HCT116 (cell line): Measurements from ENCODE around the gene PLA2G2A. TPM values are rescaled to one million over a fixed set of nuclear protein-coding genes. Genes with fewer than 3 reads are reported as not detected.

ENCODE experiments used
- ATAC-seq: fragments of 200-7000 bp; cut with Tn5 transposase; 2 replicates; pipeline ENCODE4 v1.9.1; 2020; ENCODE audit warnings: mild to moderate bottlenecking, moderate library complexity
- BruUV-seq: library from RNA; stranded (reverse); fragments of 400-500 nt; replicated peaks from 2 replicates; lab custom pipeline; 2021; lab: Mats Ljungman, UMichigan
- CTCF ChIA-PET: fragments of 300-600 bp; sonication (Branson Sonifier 250); formaldehyde crosslinking; loops from one replicate; lab custom pipeline; 2021; ENCODE audit warnings: antibody characterized with exemption; lab: Charles Lee
- POLR2A ChIA-PET: fragments of 300-600, 350-600 bp; sonication (Branson Sonifier 250); formaldehyde crosslinking; loops from one replicate; lab custom pipeline; 2021; ENCODE audit warnings: antibody characterized with exemption; lab: Charles Lee
- RAD21 ChIA-PET, 2 experiments: fragments of 300-600 bp; sonication (Branson Sonifier 250); formaldehyde crosslinking; loops; one replicate each; lab custom pipeline; 2023; ENCODE audit warnings: low total read pairs in 2 of 2; ENCODE audit not compliant: uncharacterized antibody in 2 of 2, unreplicated experiment in 2 of 2, low non-redundant PET in 1 of 2; lab: Charles Lee
- DNase-seq: peaks from one replicate; pipeline ENCODE4 v3.0.0-alpha.2; 2010; ENCODE audit warnings: low read depth, low spot score
- H2AFZ ChIP-seq: fragments of 200-600 bp; shearing (Covaris generic), sonication (generic); 2 replicates; pipeline ENCODE4 v1.6.1; 2017; ENCODE audit warnings: low read depth, mixed run types, mixed read lengths, antibody characterized with exemption, low read length; ENCODE audit not compliant: poor library complexity, severe bottlenecking
- H3K27ac ChIP-seq: 2 replicates; pipeline ENCODE4 v1.5.1; 2012; ENCODE audit warnings: low read depth, low read length
- H3K27me3 ChIP-seq: fragments of 200-600 bp; sonication (generic); 2 replicates; pipeline ENCODE4 v1.6.1; 2016; ENCODE audit warnings: mixed run types, low read length, mixed read lengths; ENCODE audit not compliant: insufficient read depth
- H3K36me3 ChIP-seq, 2 experiments: fragments of 200-500 bp in 1 of 2; fragments of 200-600 bp in 1 of 2; sonication (Bioruptor generic) in 1 of 2; sonication (generic) in 1 of 2; 2 replicates each; pipeline versions ENCODE4 v1.5.1 to v1.6.1; 2014 to 2016; ENCODE audit warnings: low read length in 2 of 2, inconsistent platforms in 1 of 2, mixed read lengths in 1 of 2, mixed run types in 1 of 2; ENCODE audit not compliant: insufficient read depth in 2 of 2, control insufficient read depth in 1 of 2
- H3K4me1 ChIP-seq, 2 experiments: fragments of 200-600 bp in 1 of 2; sonication (generic) in 1 of 2; 2 replicates each; pipeline versions ENCODE4 v1.5.1 to v1.6.1; 2012 to 2017; ENCODE audit warnings: low read length in 2 of 2, inconsistent platforms in 1 of 2, mild to moderate bottlenecking in 1 of 2, mixed read lengths in 1 of 2, mixed run types in 1 of 2, moderate library complexity in 1 of 2; ENCODE audit not compliant: insufficient read depth in 2 of 2, control insufficient read depth in 1 of 2
- H3K4me2 ChIP-seq: fragments of 200-600 bp; sonication (generic); 2 replicates; pipeline ENCODE4 v1.6.1; 2017; ENCODE audit warnings: mixed run types, low read length, mixed read lengths
- H3K4me3 ChIP-seq, 2 experiments: fragments of 200-600 bp in 1 of 2; sonication (generic) in 1 of 2; replicated peaks in 1 of 2; 2 replicates each; pipeline ENCODE4 v1.5.1; 2011 to 2016; ENCODE audit warnings: low read length in 2 of 2, control low read depth in 1 of 2, low read depth in 1 of 2, mild to moderate bottlenecking in 1 of 2, mixed read lengths in 1 of 2, mixed run types in 1 of 2
- H3K79me2 ChIP-seq: fragments of 200-600 bp; sonication (generic); 2 replicates; pipeline ENCODE4 v1.6.1; 2017; ENCODE audit warnings: mild to moderate bottlenecking, mixed run types, low read length, moderate library complexity, mixed read lengths; ENCODE audit not compliant: insufficient read depth
- H3K9ac ChIP-seq: fragments of 200-600 bp; sonication (generic); 2 replicates; pipeline ENCODE4 v1.6.1; 2016; ENCODE audit warnings: low read length, mixed read lengths
- H3K9me2 ChIP-seq: fragments of 200-600 bp; sonication (generic), shearing (Covaris generic); 2 replicates; pipeline ENCODE4 v1.6.1; 2017; ENCODE audit warnings: mixed run types, mild to moderate bottlenecking, moderate library complexity; ENCODE audit not compliant: insufficient read depth
- H3K9me3 ChIP-seq, 2 experiments: fragments of 200-500 bp in 1 of 2; fragments of 200-600 bp in 1 of 2; sonication (Bioruptor generic) in 1 of 2; sonication (generic) in 1 of 2; 2 replicates each; pipeline ENCODE4 v1.6.1; 2014 to 2017; ENCODE audit warnings: low read length in 2 of 2, mixed read lengths in 2 of 2, inconsistent platforms in 1 of 2, low read depth in 1 of 2, mild to moderate bottlenecking in 1 of 2, mixed run types in 1 of 2, moderate library complexity in 1 of 2; ENCODE audit not compliant: control insufficient read depth in 1 of 2, insufficient read depth in 1 of 2
- H4K20me1 ChIP-seq: fragments of 200-600 bp; sonication (generic), shearing (Covaris generic); 2 replicates; pipeline ENCODE4 v1.6.1; 2017; ENCODE audit warnings: mixed run types, mild to moderate bottlenecking, moderate library complexity; ENCODE audit not compliant: insufficient read depth
- CBX3 ChIP-seq: IDR thresholded peaks from 2 replicates; pipeline ENCODE4 v1.6.1; 2012; ENCODE audit warnings: low read depth
- CTCF ChIP-seq, 3 experiments: fragments of 200-600 bp in 1 of 3; sonication (generic) in 1 of 3; IDR thresholded peaks in 2 of 3; conservative IDR thresholded peaks in 1 of 3; 2 replicates each; pipeline ENCODE4 v1.5.1; 2012 to 2017; ENCODE audit warnings: low read depth in 2 of 3, low read length in 2 of 3, antibody characterized with exemption in 1 of 3, borderline replicate concordance in 1 of 3, control low read depth in 1 of 3, mild to moderate bottlenecking in 1 of 3, mixed read lengths in 1 of 3, mixed run types in 1 of 3, moderate library complexity in 1 of 3; ENCODE audit not compliant: insufficient read depth in 1 of 3
- EZH2phosphoT487 ChIP-seq: fragments of 200-600 bp; IDR thresholded peaks from 2 replicates; pipeline ENCODE4 v1.6.1; 2018; ENCODE audit warnings: antibody characterized with exemption, borderline replicate concordance
- RAD21 ChIP-seq: IDR thresholded peaks from 2 replicates; pipeline ENCODE4 v1.6.1; 2012; ENCODE audit warnings: low read depth, mild to moderate bottlenecking
- ZNF274 ChIP-seq: fragments of 200-500 bp; sonication (Bioruptor generic); IDR thresholded peaks from 2 replicates; pipeline ENCODE4 v1.6.1; 2014; ENCODE audit warnings: mild to moderate bottlenecking, low read depth, low read length, inconsistent platforms
- intact Hi-C: fragments of 100-400 bp; cut with micrococcal nuclease; formaldehyde crosslinking; loops from 2 replicates; pipeline ENCODE4 v1.10.0; 2022
- total RNA-seq: library from RNA; stranded (reverse); gene quantifications from one replicate; pipeline ENCODE4 v1.2.1, GENCODE V29; 2021; ENCODE audit not compliant: unreplicated experiment
- TF ChIP-seq, protein P1 (sequence below): IDR thresholded peaks from 2 replicates; pipeline ENCODE4 v1.6.1; 2012

The PLA2G2A gene
- total RNA-seq, 1 experiment from 2014 or later, result not detected

- Histone ChIP-seq H3K4me2 (peak overlapping the region; percentile 37; the same call in 1 of the 2 replicates), H3K36me3 (no peaks in the 10 kb centered on the region), H3K9me2 (no peaks in the 10 kb centered on the region), H2AFZ (peak overlapping the region; percentile 13), H3K27ac (no peak overlapping the region), H3K79me2 (no peaks in the 10 kb centered on the region), H3K9me3 (no peaks in the 10 kb centered on the region), H3K4me3 (no peak overlapping the region), H4K20me1 (no peaks in the 10 kb centered on the region), H3K9ac (no peak overlapping the region), H3K4me1 (0 out of 4 replicates have a peak, but pooled peaks cover 0 to 3% of the 10 kb centered on the region in 2 experiments), H3K27me3 (no peaks in the 10 kb centered on the region)
- DNase-seq, result no peak
- BruUV-seq, result no TSS peak
- intact Hi-C loops, result loop anchor here (1.0 to 2.0 kb wide), 3 partner anchors 177 to 519 kb away; no protein-coding TSS in a partner anchor
- CTCF ChIA-PET, result interaction anchor here (0.5 to 2.2 kb wide), 13 partner anchors 10 to 650 kb away, joined by 3 to 20 read pairs (median 4); no protein-coding TSS in a partner anchor
- POLR2A ChIA-PET, result no interaction called here
- RAD21 ChIA-PET, result interaction anchor here in 1 of 2 experiments (1.1 to 1.6 kb wide), 2 partner anchors 170 to 176 kb away, joined by 3 to 6 read pairs; no protein-coding TSS in a partner anchor
- no peak for ATAC-seq
- TF ChIP-seq EZH2phosphoT487 (no peak), CBX3 (no peak), ZNF274 (no peak)
These were observed 3.8 kb downstream of the PLA2G2A start for GRCh38 chr1:19975423-19976193.

DNA sequence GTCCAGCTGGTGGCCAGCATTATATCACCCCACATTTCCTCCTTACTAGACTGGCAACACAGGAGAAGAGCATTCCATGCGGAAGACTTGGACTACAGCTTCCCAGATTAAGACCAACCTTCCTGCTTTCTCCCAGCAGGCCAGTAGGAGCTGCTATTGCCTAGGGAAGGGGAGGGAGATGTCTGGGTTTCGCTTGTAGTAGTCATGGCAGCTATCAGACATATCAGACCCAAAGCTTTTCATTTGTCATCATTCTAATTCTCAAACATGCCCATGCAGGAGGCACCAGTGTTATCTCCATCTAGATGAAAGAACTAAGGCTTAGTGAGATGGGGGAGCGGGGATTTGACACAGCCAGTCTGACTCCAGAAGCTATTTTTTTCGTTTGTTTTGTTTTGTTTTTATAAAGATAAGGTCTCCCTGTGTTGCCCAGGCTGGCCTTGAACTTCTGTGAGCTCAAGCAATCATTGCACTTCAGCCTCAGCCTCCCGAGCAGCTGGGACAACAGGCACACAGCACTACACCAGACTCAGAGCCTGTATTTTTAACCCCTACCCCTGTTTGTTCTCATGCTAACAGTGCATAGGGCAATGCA is 4.5 kb downstream of the PLA2G2A start:
- CTCF ChIA-PET, result interaction anchor here (0.5 to 2.2 kb wide), 16 partner anchors 9 to 651 kb away, joined by 3 to 20 read pairs (median 4); no protein-coding TSS in a partner anchor
- Histone ChIP-seq H3K4me2 (peak overlapping the region; percentile 37), H3K9me2 (no peaks in the 10 kb centered on the region), H3K36me3 (no peaks in the 10 kb centered on the region)
- intact Hi-C loops, result loop anchor here (1.0 to 2.0 kb wide), 3 partner anchors 177 to 520 kb away; no protein-coding TSS in a partner anchor
- BruUV-seq, result no TSS peak
- peak; percentile 94 for TF ChIP-seq RAD21
- TF ChIP-seq, protein P1, sequence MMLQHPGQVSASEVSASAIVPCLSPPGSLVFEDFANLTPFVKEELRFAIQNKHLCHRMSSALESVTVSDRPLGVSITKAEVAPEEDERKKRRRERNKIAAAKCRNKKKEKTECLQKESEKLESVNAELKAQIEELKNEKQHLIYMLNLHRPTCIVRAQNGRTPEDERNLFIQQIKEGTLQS, result no peak
- TF ChIP-seq CTCF (IDR thresholded peaks at IDR 0.05 in 2 of 3, conservative IDR thresholded peaks at IDR 0.05 in 1 of 3; ENCODE audit: borderline replicate concordance in 1 of 3, insufficient read depth in 1 of 3, low read depth in 2 of 3, low read length in 2 of 3), result peak; percentile 70 to 97 (median 87); a peak in 5 of 6 replicates
- TF ChIP-seq, all 23 proteins: peak for 2
- Histone ChIP-seq H3K9ac (no peak overlapping the region), H3K4me3 (no peak overlapping the region), H3K4me1 (0 out of 4 replicates have a peak, but pooled peaks cover 0 to 3% of the 10 kb centered on the region in 2 experiments), H3K79me2 (no peaks in the 10 kb centered on the region), H4K20me1 (no peaks in the 10 kb centered on the region), H3K9me3 (no peaks in the 10 kb centered on the region), H2AFZ (peak overlapping the region; percentile 13), H3K27me3 (0 out of 2 replicates have a peak, but pooled peaks cover 4% of the 10 kb centered on the region), H3K27ac (no peak overlapping the region)
- peak; percentile 98 for ATAC-seq
- ChIA-PET RAD21 (interaction anchor here (0.6 to 1.6 kb wide), 3 partner anchors 171 to 177 kb away, joined by 3 to 6 read pairs (median 3); no protein-coding TSS in a partner anchor), POLR2A (no interaction called here)
- DNase-seq, result peak; percentile 60
